Cardiac septum (tissue), 1 donor: ENCODE results near the gene LOX. TPM values are rescaled to one million over a fixed set of nuclear protein-coding genes. Genes with fewer than 3 reads are reported as not detected.
A peak's percentile ranks its signal among the peaks of the same experiment; 100 is the strongest.
"Not testable (repeated sequence)": the region's sequence is repeated elsewhere in the genome, so short reads cannot be mapped to it uniquely, and the experiment has no call there.

Experiments used
- DNase-seq: peaks from one replicate; pipeline ENCODE4 v3.0.0-alpha.2; 2020; ENCODE audit warnings: low spot score
- intact Hi-C: fragments of 100-400 bp; cut with DNase I; formaldehyde crosslinking; loops from one replicate; pipeline ENCODE4 v1.14.0; 2022
- total RNA-seq: library from RNA; stranded (reverse); fragmentation: NEBNext Ultra II Directional; extraction: Animal tissue kit (Norgen Biotek cat#: 25700); gene quantifications from one replicate; pipeline ENCODE4 v1.2.1, GENCODE V29; 2021
- donor health status: DM: no; HTN: no; CAD: no.

Gene LOX
- total RNA-seq, 1 donor from 2014 or later = 6.8 TPM

DNA sequence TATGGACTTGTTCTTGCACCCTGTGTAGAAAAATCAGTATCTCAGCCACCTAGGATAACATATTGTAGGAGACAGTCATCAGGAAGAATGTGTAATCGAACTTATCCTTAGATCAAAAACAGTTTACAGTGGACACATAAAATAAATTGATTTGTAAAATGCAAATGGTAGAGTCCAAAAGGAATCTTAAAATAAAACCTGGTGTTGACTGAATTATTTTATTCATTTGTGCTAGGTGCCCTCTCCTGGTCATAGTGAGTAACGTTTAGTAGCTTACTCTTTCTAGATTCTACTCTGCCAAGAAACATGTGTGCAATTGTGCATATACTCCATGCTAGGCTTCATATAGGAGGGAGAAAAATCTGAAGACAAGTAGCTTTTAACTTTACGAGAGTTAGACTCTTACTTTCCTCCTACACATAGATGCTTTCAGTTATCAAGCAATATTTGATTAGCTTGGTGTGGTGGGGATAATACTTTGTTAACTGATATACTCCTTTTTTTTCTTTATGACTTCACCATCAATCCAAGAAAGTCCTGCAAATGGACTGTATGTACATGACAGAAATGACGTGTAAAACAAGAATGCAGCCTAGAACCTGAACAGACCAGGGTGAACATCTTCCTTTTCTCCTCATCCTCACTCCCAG is 23.7 kb upstream of the LOX start:
- intact Hi-C loops = no loop called here
- no peak for DNase-seq

DNA sequence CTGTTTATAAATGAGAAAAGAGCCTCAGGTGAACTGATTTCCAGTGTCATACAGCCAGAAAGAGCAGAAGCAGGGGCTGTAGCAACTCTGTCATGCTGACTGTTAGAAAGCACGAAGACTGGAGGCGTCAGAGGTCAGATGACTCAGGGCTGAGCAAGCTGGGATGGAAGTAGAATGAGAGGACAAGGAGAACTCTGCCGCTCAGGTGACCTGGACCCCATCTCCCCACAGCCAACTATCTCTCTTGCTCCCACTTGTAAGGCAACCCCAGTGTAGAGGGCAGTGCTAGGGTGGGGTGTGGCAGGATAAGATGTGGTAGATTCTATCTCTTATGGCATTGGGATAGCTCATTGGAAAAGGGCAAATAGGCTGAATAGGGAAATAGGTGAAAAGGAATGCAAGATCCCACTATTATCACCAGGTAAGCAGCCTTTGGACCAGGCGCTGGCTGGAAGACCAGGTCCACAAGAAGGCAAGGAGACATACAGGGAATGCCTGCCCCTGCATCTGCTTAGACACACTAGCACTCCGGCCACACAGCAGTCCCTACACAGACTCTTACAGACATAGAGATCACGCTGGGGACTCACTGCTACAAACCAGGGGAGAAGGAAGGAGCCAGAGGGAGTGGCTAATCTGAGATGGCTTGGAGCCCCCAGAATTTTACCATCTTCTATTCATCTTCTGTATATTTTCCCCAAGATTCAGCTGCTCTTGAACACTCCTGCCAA is 21.2 kb upstream of the LOX start:
- intact Hi-C loops = no loop called here
- DNase-seq = no peak

DNA sequence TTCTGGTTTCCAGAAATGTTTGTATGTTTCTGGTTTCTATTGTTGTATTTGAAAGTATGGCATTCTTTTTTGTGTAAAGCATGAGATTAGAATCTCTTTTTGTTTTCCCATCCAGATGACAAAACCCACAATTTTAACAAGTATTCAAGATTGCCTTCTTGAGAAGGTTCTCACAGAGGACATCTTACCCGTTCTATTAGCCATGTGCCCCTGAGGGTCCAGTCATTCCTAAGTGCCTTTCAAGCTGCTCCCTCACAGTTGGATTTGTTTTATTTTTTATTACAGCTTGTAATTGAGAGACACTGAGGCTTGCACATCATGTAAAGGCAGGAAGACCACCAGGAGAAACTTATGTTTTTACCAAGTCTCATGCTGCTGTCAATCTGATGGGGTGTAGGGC is 19.3 kb upstream of the LOX start:
- DNase-seq = no peak
- intact Hi-C loops = no loop called here

DNA sequence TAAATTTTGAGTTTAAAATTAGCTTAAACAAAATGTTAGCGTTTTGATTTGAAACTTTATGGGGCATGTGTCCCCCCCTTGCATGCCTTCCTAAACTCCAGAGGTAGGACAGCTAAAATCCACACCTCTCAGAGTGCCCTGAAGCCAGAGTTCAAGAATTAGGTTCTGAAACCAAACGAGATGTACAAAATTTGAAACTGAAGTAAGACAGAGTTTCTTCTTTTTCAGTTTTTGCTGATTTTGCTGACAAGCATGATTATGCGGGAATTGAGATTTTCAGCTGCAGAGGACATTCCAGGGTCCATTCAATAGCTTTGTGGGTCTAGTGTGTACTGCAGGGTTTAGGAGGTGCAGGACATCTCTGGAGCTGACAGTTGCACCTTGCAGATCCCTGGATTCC is 17.1 kb upstream of the LOX start:
- no peak for DNase-seq
- intact Hi-C loops = no loop called here

DNA sequence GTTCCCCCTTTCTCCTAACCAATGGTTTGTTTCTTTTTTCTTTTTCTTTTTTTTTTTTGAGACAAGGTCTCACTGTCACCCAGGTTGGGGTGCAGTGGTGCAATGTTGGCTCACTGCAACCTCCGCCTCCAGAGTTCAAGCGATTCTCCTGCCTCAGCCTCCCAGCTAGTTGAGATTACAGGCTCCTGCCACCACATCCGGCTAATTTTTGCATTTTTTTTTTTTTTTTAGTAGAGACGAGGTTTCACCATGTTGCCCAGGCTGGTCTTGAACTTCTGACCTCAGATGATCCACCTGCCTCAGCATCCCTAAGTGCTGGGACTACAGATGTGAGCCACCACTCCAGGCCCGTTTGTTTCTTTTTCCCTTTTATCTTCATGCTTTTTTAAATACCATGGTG is 16.2 kb upstream of the LOX start:
- intact Hi-C loops, DNase-seq: not testable (repeated sequence)

DNA sequence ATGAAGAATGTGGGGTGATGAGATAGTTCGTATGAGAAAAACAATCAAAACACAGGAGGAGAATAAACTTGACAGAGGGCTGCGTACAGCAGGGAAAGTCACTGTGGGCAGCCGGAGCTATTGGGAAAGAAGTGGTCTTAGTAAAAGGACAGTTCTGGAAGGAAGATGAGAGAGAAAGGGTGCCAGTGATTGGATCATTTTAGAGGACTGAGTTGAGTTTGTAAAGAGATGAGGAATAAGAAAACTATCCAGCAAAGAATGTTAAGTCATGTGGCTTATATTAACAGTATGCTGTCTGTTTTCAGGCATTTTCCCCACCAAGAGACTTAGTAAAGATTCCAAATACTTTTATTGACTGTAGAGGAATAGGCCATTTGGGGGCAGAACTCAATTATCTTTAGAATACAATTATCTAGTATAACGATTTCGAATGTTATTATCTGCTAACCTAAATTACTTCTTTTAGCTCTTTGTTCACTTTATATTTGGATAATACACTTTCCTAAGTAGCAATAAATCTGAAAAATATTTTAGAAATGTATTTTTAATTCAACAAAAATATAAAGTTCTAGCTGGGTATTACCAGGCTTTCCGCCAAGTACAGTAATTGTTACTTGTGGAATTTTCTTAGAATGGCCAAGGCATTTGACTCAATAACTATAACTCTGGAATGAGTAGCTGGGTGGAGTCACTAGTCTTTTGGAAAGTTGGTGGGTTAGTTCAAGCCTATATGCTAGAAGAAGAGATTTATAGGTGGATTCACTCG is 15.5 kb upstream of the LOX start:
- DNase-seq = no peak
- intact Hi-C loops = no loop called here

DNA sequence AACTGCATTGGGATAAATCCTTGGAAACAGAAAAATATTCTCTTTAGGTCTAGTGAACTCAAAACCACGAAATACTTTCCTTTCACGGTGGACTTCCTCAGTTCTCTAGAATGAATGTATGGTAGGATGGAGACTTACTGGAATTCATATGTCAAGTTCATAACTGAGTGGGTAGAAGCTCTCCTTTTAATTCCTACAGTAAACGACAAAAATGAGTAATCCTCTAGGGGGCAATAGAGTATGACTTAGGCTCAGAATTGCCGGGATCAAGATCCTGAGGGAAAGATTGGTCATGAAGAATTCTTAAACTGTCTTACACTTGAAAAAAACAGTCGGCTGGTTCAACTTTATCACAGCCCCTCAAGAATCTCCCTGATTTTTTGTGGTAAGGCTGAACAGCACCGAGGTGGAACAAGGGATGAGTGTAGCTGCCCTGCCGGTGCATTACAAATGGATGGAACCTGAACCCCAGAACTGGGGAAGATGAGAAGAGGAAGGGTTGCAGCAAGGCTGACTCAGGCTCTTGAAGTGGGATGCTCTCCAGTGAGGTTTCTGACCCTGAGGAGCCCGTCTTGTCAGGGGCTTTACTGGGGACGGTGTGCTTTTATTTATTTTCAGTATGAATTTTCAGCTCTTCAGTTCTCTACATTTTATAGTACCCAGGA is 14.0 kb upstream of the LOX start:
- intact Hi-C loops = no loop called here
- no peak for DNase-seq

DNA sequence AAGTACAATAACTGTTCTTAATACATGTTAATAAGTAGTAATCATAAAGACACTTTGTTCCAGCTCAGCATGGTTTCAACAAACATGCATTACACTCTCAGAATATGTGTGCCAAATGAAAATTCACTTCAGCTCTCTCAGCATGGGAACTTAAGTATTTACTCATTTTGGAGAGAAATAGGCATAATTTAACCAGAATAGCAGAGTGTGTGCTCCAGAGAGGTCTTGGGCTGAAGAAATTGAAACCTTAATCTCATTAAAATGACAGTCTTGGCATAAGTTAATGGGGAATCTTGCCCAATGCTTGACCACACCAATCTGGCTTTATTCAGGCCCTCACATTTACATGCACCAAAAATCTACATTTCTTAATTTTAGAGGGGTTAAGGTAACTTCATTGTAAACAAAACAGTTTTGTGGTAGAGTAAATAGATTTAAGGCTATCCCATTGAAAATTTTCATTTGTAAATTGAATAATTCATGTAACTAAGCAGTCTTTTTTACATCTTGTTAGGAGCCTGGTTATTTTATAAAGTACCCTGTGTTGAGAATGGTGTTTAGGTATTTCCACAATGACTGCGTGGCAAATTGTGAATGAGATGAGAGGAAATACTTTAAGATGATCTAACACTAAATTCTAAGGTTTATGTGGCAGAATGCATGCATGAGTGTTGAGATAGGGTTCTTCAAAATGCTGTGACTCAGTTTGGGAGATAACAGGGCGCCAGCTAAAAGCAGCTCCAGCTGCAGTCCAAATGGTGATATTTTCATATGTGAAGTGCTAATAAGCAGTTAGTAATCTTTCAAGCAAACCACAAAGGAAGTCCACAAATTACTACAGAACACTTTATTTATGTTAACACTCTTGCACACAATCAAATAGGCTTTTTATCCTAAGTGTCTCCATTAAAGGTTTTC is 11.3 kb upstream of the LOX start:
- intact Hi-C loops = no loop called here
- no peak for DNase-seq

DNA sequence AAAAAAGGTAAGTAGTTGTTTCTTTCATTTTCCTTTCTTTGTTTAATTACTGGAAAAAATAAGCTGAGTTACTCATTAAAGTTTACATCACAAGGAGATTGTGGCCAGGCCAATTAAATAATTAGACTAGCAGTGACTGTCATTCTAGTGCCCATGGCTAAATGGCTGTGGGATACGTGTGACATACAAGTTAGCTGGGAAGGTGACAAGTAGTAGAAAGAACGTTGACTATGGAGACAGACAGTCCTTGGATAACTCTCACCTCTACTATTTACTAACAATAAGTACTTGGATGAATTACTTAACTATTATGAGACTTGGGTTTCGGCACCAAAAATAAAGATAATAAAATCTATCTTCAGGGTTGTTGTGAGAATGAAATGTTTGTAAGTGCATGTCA is 7.0 kb upstream of the LOX start:
- DNase-seq = no peak
- intact Hi-C loops = no loop called here

DNA sequence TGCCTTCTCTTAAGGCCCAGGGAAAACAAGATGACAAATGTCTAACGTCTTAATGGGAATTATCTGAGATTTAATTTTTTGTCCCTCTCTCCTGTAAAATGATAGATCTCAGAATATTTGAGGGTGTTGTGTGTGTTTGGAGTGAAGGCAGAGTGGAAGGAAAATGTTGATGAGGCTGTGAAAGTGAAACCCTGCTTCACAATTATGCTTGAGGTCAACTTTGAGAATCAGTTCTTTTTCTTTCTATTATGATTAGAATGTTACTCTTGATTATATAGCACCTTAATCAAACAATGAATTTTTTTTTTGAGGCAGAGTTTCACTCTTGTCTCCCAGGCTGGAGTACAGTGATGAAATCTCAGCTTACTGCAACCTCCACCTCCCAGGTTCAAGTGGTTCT is 5.5 kb upstream of the LOX start:
- intact Hi-C loops = no loop called here
- no peak for DNase-seq

DNA sequence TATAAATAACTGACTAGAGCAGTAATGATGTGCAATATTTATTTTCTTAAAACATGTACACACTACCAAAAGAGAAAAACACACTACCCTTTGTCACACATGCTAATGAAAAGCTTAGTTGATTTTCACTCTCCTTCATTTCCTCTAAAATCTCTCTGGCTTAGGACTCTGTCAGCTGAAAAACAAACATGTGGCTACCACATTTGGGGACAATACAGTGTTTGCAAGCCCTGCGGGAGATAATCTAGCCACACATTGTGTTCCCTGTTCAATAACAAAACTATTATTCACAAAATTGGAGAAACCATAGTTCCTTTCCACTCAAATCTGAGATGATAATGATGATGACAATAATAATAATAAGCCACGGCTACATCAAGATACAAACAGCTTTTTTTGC is 3.5 kb upstream of the LOX start:
- DNase-seq = no peak
- intact Hi-C loops = no loop called here

DNA sequence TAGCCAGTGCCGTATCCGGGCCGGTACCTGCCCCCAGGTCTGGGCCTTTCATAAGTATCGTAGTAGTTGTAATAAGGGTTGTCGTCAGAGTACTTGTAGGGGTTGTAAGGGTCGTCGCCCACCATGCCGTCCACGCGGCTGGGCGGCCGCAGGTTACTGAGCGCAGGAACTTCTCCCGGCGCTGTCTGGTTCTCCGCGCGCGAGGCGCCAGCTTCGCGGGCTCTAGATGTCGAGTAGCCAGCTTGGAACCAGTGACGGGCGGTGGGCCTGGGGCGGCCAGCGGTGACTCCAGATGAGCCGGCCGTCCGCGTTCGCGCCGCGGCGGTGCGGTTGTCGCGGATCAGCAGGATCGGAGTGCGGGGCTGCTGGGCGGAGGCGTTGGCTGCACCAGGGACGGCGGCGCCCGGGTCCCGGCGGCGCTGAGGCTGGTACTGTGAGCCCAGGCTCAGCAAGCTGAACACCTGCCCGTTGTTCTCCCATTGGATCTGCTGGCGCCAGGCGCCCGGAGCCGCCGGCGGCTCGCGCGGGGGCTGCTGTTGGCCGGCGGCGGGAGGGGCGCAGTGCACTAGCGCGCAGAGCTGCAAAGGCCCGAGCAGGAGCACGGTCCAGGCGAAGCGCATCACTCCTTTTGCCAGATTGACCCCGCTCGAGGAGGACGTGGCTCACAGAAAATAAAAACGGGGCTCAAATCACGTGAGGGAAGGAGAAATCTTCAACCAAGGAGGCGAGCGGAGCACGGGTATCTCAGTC is 518 bp downstream of the LOX start:
- intact Hi-C loops = loop anchor here (5.0 kb wide), 1 partner anchor 115 kb away; the partner anchor contains the start of gene SRFBP1
- no peak for DNase-seq

DNA sequence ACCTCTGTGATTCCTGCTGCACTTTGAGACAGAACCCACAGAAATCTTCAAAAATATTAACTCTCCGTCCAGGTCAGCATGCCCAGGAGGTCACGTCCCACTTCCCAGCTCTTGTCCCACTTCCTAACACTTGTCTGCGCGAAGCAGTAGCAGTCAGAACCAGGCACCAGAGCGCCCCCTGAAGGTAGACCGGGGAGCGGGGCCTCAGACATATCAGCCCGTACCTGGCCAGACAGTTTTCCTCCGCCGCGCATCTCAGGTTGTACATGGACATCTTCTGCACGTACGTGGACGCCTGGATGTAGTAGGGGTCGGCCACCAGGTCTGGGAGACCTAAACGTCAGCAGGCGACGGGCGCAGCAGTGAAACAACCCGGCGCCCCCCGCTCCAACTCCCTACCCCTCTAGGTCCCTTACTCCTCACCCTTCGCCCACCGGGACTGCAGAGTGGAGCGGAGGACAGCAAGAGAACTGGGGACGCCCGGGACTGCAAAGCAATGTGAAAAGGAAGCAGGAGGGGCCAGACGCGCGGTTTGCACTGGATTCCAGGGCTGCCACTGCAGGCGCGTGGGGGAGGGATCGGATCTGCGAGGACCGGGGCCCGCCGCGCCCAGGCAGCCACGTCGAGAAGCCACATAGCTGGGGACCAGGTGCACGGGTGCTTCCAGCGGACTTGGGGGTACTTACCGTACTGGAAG is 1.2 kb downstream of the LOX start:
- peak; percentile 83 for DNase-seq
- intact Hi-C loops = loop anchor here (5.0 kb wide), 1 partner anchor 115 kb away; the partner anchor contains the start of gene SRFBP1

DNA sequence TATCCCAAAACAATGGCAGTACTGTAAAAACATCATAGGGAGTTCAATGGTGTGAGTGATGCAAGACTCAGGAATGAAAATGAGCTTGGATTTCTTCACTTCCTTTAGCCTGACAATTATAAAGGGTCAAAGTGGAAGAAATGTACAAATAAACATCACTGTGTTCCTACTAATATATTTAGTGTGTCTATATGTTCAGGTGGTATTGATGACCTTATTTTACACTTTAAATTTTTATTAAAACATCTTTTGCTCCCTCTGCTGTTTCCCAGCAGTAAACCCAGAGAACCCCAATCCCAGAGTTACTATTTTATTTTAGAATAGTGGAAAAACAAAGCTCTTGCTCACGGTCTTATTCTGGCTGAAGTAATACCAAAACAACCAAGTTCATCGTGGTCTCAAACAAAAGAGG is 2.0 kb downstream of the LOX start:
- no peak for DNase-seq
- intact Hi-C loops = loop anchor here (5.0 kb wide), 1 partner anchor 114 kb away; the partner anchor contains the start of gene SRFBP1

DNA sequence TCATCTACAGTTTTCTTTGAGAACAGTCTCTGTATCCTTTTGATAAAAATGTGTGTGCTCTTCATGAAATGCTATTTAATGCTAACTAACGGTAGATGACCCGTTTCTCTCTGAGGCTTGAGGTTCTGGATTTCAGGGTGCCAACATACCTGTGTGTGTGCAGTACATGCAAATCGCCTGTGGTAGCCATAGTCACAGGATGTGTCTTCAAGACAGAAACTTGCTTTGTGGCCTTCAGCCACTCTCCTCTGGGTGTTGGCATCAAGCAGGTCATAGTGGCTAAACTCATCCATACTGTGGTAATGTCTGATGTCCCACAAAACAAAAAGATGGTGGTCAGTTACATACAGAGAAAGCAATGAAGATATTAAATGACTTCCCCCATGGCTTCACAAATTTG is 4.2 kb downstream of the LOX start:
- intact Hi-C loops = no loop called here
- no peak for DNase-seq

DNA sequence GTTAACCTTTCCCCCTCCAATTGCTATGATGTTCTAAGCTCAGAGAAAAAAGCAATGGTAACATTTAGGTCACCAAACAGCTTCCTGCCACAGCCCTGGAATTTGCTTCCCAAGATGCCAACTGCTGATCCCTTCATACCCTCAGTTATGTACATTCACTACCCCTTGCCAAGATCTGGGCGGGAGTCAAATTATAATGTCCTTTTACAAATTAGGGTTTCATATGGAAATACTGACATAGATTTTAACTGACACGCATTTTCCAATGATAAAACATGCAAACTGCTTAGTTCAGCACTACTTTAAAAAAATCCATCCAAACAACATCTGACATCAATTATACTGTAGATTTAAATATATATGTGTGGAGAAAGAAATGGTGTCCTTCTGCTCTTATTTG is 5.0 kb downstream of the LOX start:
- no peak for DNase-seq
- intact Hi-C loops = no loop called here

DNA sequence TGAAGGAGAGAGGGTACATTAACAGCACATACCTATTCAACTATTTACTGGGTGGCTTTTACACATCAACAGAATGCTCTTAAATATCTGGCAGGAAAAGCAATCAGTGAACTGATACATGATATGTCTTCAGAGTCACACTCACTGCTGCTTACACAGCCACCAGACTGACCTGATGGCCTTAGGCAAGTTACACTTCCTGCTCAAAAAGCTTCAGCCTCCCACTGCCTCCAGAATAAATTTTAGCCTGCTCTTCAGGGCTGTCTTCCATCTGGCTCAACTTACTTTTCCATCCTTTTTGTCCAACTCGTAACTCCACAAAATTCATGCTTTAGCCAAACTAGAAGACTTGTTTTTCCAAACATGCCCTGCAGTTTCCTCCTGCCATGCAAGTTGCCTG is 10.7 kb downstream of the LOX start:
- intact Hi-C loops = no loop called here
- DNase-seq = no peak

DNA sequence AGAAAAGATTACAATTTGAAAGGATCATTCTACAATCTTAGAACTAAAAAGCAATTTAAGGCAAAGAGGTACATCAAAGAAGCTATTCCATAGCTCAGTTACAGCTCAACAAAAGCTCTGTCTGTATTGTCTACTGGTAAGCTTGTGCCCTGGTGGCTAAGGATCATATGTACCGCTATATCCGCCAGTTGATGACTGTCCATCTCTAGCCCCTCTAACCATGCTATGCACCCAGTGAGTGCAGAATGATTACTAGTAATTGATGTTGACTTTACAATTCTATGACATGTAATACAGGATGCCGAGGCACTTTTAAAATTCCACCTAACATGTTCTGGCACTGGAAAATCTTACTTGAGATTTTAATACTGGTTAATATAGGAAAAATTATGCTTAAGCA is 13.1 kb downstream of the LOX start:
- intact Hi-C loops = no loop called here
- no peak for DNase-seq
